GM21381 (cell line): ENCODE data around the gene MCCD1.
"Not testable (repeated sequence)": the region's sequence is repeated elsewhere in the genome, so short reads cannot be mapped to it uniquely, and the experiment has no call there.

Source experiments
- ATAC-seq: cut with Tn5 transposase; IDR thresholded peaks from one replicate; pipeline ENCODE4 v1.9.1; 2021; ENCODE audit warnings: mild to moderate bottlenecking, moderate library complexity; ENCODE audit not compliant: unreplicated experiment

MCCD1 gene

GRCh38 chr6:31541658-31542521 lies 13.1 kb downstream of the MCCD1 start, which contains the start of gene DDX39B:
Gene DDX39B (minus strand): TSS chr6:31542003. CDS start chr6:31540532, 1,471 bp downstream.
- ATAC-seq = peak; percentile 56

- no peak for ATAC-seq
Measured at GRCh38 chr6:31543639-31544038, 14.9 kb downstream of the MCCD1 start.

GRCh38 chr6:31544676-31545075 lies 15.9 kb downstream of the MCCD1 start:
- no peak for ATAC-seq

- no peak for ATAC-seq
Measured at GRCh38 chr6:31545291-31545690, 16.5 kb downstream of the MCCD1 start.

GRCh38 chr6:31546339-31546957 lies 17.7 kb downstream of the MCCD1 start, which contains the start of gene ATP6V1G2:
Gene ATP6V1G2 (minus strand): TSS chr6:31546608. CDS start chr6:31546559, 49 bp downstream.
- ATAC-seq = peak; percentile 43

GRCh38 chr6:31546958-31547726 lies 18.4 kb downstream of the MCCD1 start, which contains the start of gene NFKBIL1:
Gene NFKBIL1 (plus strand): TSS chr6:31547608. CDS start chr6:31547695, 87 bp downstream.
- ATAC-seq = peak; percentile 67

- no peak for ATAC-seq
Measured at GRCh38 chr6:31547727-31548543, 19.2 kb downstream of the MCCD1 start.

- no peak for ATAC-seq
Measured at GRCh38 chr6:31548544-31548873, 19.7 kb downstream of the MCCD1 start.

GRCh38 chr6:31551371-31551770 lies 22.6 kb downstream of the MCCD1 start:
- ATAC-seq = not testable (repeated sequence)

GRCh38 chr6:31556307-31556706 lies 27.5 kb downstream of the MCCD1 start:
- ATAC-seq = no peak

- no peak for ATAC-seq
Measured at GRCh38 chr6:31557443-31558317, 28.9 kb downstream of the MCCD1 start.

GRCh38 chr6:31558318-31558625 lies 29.5 kb downstream of the MCCD1 start:
- ATAC-seq = no peak

GRCh38 chr6:31558631-31559500 lies 30.1 kb downstream of the MCCD1 start:
- ATAC-seq = no peak

- ATAC-seq = no peak
Measured at GRCh38 chr6:31559606-31559957, 30.8 kb downstream of the MCCD1 start.

GRCh38 chr6:31559958-31560696 lies 31.4 kb downstream of the MCCD1 start:
- peak; percentile 64 for ATAC-seq

GRCh38 chr6:31560697-31561058 lies 31.9 kb downstream of the MCCD1 start:
- no peak for ATAC-seq

GRCh38 chr6:31567531-31568370 lies 39.0 kb downstream of the MCCD1 start:
- no peak for ATAC-seq
